IPS-20b (cell line): ENCODE measurements around the gene HSF2BP.
"Not testable (repeated sequence)": the region's sequence is repeated elsewhere in the genome, so short reads cannot be mapped to it uniquely, and the experiment has no call there.

Source experiments
- H3K27ac ChIP-seq: one replicate; pipeline ENCODE4 v1.5.1; 2013; ENCODE audit warnings: low read length
- H3K27me3 ChIP-seq: 2 replicates; pipeline ENCODE4 v1.6.1; 2013; ENCODE audit warnings: mild to moderate bottlenecking, low read length, inconsistent platforms; ENCODE audit not compliant: insufficient read depth
- H3K36me3 ChIP-seq: 2 replicates; pipeline ENCODE4 v1.6.1; 2013; ENCODE audit warnings: low read depth, mild to moderate bottlenecking, inconsistent platforms, low read length, moderate library complexity; ENCODE audit not compliant: insufficient read depth
- H3K4me1 ChIP-seq: 2 replicates; pipeline ENCODE4 v1.6.1; 2013; ENCODE audit warnings: mild to moderate bottlenecking, control low read depth, inconsistent platforms, low read length, moderate library complexity; ENCODE audit not compliant: insufficient read depth
- H3K4me3 ChIP-seq: 2 replicates; pipeline ENCODE4 v1.5.1; 2013; ENCODE audit warnings: mild to moderate bottlenecking, low read length, inconsistent platforms
- H3K9ac ChIP-seq: 2 replicates; pipeline ENCODE4 v1.6.1; 2013; ENCODE audit warnings: low read depth, mild to moderate bottlenecking, inconsistent platforms, low read length, moderate library complexity
- H3K9me3 ChIP-seq: 2 replicates; pipeline ENCODE4 v1.6.1; 2013; ENCODE audit warnings: mild to moderate bottlenecking, low read depth, low read length, inconsistent platforms; ENCODE audit not compliant: insufficient read depth

HSF2BP gene

GRCh38 chr21:43681650-43682049 lies 22.4 kb upstream of the HSF2BP start:
- H3K9ac ChIP-seq: no peak overlapping the region
- no peaks in the 10 kb centered on the region for H3K27me3 ChIP-seq
- no peaks in the 10 kb centered on the region for H3K9me3 ChIP-seq
- peaks cover 92% of the 10 kb centered on the region for H3K36me3 ChIP-seq
- no peak overlapping the region for H3K27ac ChIP-seq
- no peaks in the 10 kb centered on the region for H3K4me1 ChIP-seq
- no peak overlapping the region for H3K4me3 ChIP-seq

- H3K27ac ChIP-seq, H3K9me3 ChIP-seq, H3K9ac ChIP-seq, H3K4me3 ChIP-seq, H3K27me3 ChIP-seq, H3K4me1 ChIP-seq: not testable (repeated sequence)
- H3K36me3 ChIP-seq: peaks cover 91% of the 10 kb centered on the region
Measured at GRCh38 chr21:43680421-43680820, 21.1 kb upstream of the HSF2BP start.

GRCh38 chr21:43679951-43680350 lies 20.7 kb upstream of the HSF2BP start:
- no peaks in the 10 kb centered on the region for H3K9me3 ChIP-seq
- H3K9ac ChIP-seq: no peak overlapping the region
- H3K27ac ChIP-seq: no peak overlapping the region
- no peaks in the 10 kb centered on the region for H3K4me1 ChIP-seq
- H3K36me3 ChIP-seq: peaks cover 91% of the 10 kb centered on the region
- H3K27me3 ChIP-seq: no peaks in the 10 kb centered on the region
- no peak overlapping the region for H3K4me3 ChIP-seq

GRCh38 chr21:43676391-43676790 lies 17.1 kb upstream of the HSF2BP start:
- Histone ChIP-seq H3K36me3 (peaks cover 85% of the 10 kb centered on the region), H3K27me3 (no peaks in the 10 kb centered on the region), H3K4me3 (no peak overlapping the region), H3K9me3 (no peaks in the 10 kb centered on the region), H3K27ac (no peak overlapping the region), H3K9ac (no peak overlapping the region), H3K4me1 (peaks cover 4% of the 10 kb centered on the region; the same call in 1 of the 2 replicates)

GRCh38 chr21:43675871-43676270 lies 16.6 kb upstream of the HSF2BP start:
- Histone ChIP-seq H3K4me3 (no peak overlapping the region), H3K27ac (no peak overlapping the region), H3K9ac (no peak overlapping the region), H3K9me3 (no peaks in the 10 kb centered on the region), H3K4me1 (peaks cover 4% of the 10 kb centered on the region; the same call in 1 of the 2 replicates), H3K36me3 (peaks cover 87% of the 10 kb centered on the region), H3K27me3 (no peaks in the 10 kb centered on the region)

- peaks cover 67% of the 10 kb centered on the region for H3K36me3 ChIP-seq
- H3K4me3 ChIP-seq: no peak overlapping the region
- no peak overlapping the region for H3K9ac ChIP-seq
- no peak overlapping the region for H3K27ac ChIP-seq
- H3K4me1 ChIP-seq: peaks cover 4% of the 10 kb centered on the region; the same call in 1 of the 2 replicates
- no peaks in the 10 kb centered on the region for H3K9me3 ChIP-seq
- no peaks in the 10 kb centered on the region for H3K27me3 ChIP-seq
Measured at GRCh38 chr21:43669828-43670605, 10.7 kb upstream of the HSF2BP start.

GRCh38 chr21:43667191-43667904 lies 8.1 kb upstream of the HSF2BP start:
- H3K27ac ChIP-seq: no peak overlapping the region

GRCh38 chr21:43665879-43666278 lies 6.6 kb upstream of the HSF2BP start:
- no peak overlapping the region for H3K9ac ChIP-seq
- H3K27me3 ChIP-seq: no peaks in the 10 kb centered on the region
- H3K9me3 ChIP-seq: no peaks in the 10 kb centered on the region
- H3K27ac ChIP-seq: no peak overlapping the region
- peaks cover 3% of the 10 kb centered on the region; the same call in 1 of the 2 replicates for H3K4me1 ChIP-seq
- H3K4me3 ChIP-seq: no peak overlapping the region
- peaks cover 73% of the 10 kb centered on the region for H3K36me3 ChIP-seq

More at GRCh38 chr21:43667191-43667904, 8.1 kb upstream of the HSF2BP start:
- H3K4me1 ChIP-seq: no peaks in the 10 kb centered on the region
- H3K36me3 ChIP-seq: peaks cover 74% of the 10 kb centered on the region
- H3K4me3 ChIP-seq: no peak overlapping the region
- no peak overlapping the region for H3K9ac ChIP-seq
- no peaks in the 10 kb centered on the region for H3K27me3 ChIP-seq
- no peaks in the 10 kb centered on the region for H3K9me3 ChIP-seq

GRCh38 chr21:43664358-43664757 lies 5.1 kb upstream of the HSF2BP start:
- H3K9me3 ChIP-seq: no peaks in the 10 kb centered on the region
- H3K36me3 ChIP-seq: peaks cover 61% of the 10 kb centered on the region
- H3K4me3 ChIP-seq: no peak overlapping the region
- no peak overlapping the region for H3K9ac ChIP-seq
- no peak overlapping the region for H3K27ac ChIP-seq
- H3K27me3 ChIP-seq: no peaks in the 10 kb centered on the region
- H3K4me1 ChIP-seq: peaks cover 5% of the 10 kb centered on the region; the same call in 1 of the 2 replicates

- H3K27ac ChIP-seq: no peak overlapping the region
Measured at GRCh38 chr21:43663033-43663432, 3.7 kb upstream of the HSF2BP start.

GRCh38 chr21:43662286-43662685 lies 3.0 kb upstream of the HSF2BP start:
- Histone ChIP-seq H3K27me3 (peaks cover 3% of the 10 kb centered on the region; the same call in 1 of the 2 replicates), H3K4me3 (no peak overlapping the region), H3K9ac (no peak overlapping the region), H3K4me1 (peaks cover 5% of the 10 kb centered on the region; the same call in 1 of the 2 replicates), H3K9me3 (no peaks in the 10 kb centered on the region), H3K36me3 (peaks cover 57% of the 10 kb centered on the region), H3K27ac (no peak overlapping the region)

More at GRCh38 chr21:43663033-43663432, 3.7 kb upstream of the HSF2BP start:
- peaks cover 3% of the 10 kb centered on the region; the same call in 1 of the 2 replicates for H3K27me3 ChIP-seq
- peaks cover 5% of the 10 kb centered on the region; the same call in 1 of the 2 replicates for H3K4me1 ChIP-seq
- H3K4me3 ChIP-seq: no peak overlapping the region
- H3K9me3 ChIP-seq: no peaks in the 10 kb centered on the region
- no peak overlapping the region for H3K9ac ChIP-seq
- H3K36me3 ChIP-seq: peaks cover 57% of the 10 kb centered on the region
